ENCODE results near the gene SMARCAL1. TPM values are rescaled to one million over a fixed set of nuclear protein-coding genes. Genes with fewer than 3 reads are reported as not detected.

The SMARCAL1 gene
- total and polyA plus RNA-seq, 9 of the 15 experiments (the other 6 are each of a cell fraction or from before 2014, with no cell fraction given), result 8.2 to 27.9 (median 12.4) TPM

DNA sequence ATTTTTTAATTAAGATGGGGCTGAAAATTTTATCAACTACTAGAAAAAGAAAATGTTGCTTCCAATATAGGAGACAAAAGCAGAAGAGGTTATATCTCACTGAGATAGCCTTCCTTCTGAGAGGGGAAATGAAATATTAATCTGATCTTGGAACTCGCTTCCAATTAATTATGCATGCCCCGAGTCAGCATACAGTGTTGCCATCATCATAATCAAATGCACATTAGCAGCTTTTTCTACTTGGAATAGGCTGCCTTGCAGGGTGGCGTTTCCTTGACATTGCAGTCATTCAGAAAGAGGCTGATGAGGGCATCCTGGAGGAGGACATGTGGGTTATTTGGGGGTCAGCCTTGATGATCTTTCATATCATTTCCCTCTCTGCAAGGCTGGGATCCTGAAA, 67.9 kb downstream of the SMARCAL1 start:
- no peaks in the 10 kb centered on the region for H3K9me3 ChIP-seq (replicated peaks; ENCODE audit: control insufficient read depth, insufficient read depth, low read depth, low read length)
- no peak overlapping the region for H3K4me2 ChIP-seq (ENCODE audit: insufficient read depth, low read length)
- intact Hi-C loops (cut with micrococcal nuclease), result no loop called here
- 93% methylated on average over 3 of the region's 3 CpGs for WGBS (ENCODE audit: insufficient coverage, low coverage, missing lambda C conversion rate)
- no peaks in the 10 kb centered on the region for H3K79me2 ChIP-seq (ENCODE audit: control insufficient read depth, insufficient read depth, low read length)
- no peak overlapping the region for H3K27ac ChIP-seq (ENCODE audit: extremely low read depth, low read depth, low read length)
- FAIRE-seq, result no peak
- H3K27me3 ChIP-seq (ENCODE audit: control insufficient read depth in 2 of 2, insufficient read depth in 2 of 2, low read length in 2 of 2), result no peaks in the 10 kb centered on the region
- no TSS peak for BruUV-seq (replicated peaks)
- no peak overlapping the region for H3K4me3 ChIP-seq
- no peak for ATAC-seq
- H3K9ac ChIP-seq (ENCODE audit: insufficient read depth in 1 of 2, low read depth in 2 of 2, low read length in 2 of 2), result no peak overlapping the region
- H2AFZ ChIP-seq (ENCODE audit: low read depth, low read length), result no peak overlapping the region
- H3K4me1 ChIP-seq (replicated peaks in 1 of 2; ENCODE audit: control insufficient read depth in 2 of 2, insufficient read depth in 2 of 2, low read length in 2 of 2), result no peaks in the 10 kb centered on the region; a peak in 4 of 5 replicates
- ChIA-PET POLR2A (no interaction called here), CTCF (ENCODE audit: low intra/inter-chr PET ratio) (no interaction called here)
- in situ Hi-C loops (cut with MboI), result no loop called here
- H4K20me1 ChIP-seq (replicated peaks; ENCODE audit: control insufficient read depth, insufficient read depth, low read length), result no peaks in the 10 kb centered on the region
- no peak for DNase-seq (ENCODE audit: extremely low read depth in 1 of 4, low spot score in 3 of 4)
- no peaks in the 10 kb centered on the region for H3K9me1 ChIP-seq (ENCODE audit: control insufficient read depth, insufficient read depth, low read length)
- peaks cover 31% of the 10 kb centered on the region; the same call in 2 of the 3 replicates for H3K36me3 ChIP-seq (ENCODE audit: control insufficient read depth, insufficient read depth, low read length)
- TF ChIP-seq, protein P1, sequence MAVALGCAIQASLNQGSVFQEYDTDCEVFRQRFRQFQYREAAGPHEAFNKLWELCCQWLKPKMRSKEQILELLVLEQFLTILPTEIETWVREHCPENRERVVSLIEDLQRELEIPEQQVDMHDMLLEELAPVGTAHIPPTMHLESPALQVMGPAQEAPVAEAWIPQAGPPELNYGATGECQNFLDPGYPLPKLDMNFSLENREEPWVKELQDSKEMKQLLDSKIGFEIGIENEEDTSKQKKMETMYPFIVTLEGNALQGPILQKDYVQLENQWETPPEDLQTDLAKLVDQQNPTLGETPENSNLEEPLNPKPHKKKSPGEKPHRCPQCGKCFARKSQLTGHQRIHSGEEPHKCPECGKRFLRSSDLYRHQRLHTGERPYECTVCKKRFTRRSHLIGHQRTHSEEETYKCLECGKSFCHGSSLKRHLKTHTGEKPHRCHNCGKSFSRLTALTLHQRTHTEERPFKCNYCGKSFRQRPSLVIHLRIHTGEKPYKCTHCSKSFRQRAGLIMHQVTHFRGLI (CRISPR knock-in tag; IDR thresholded peaks at IDR 0.05), result no peak
- no peak for TF ChIP-seq TFAM (CRISPR knock-in tag; conservative IDR thresholded peaks at IDR 0.05)
- TF ChIP-seq FIP1L1 (IDR thresholded peaks at IDR 0.05; ENCODE audit: low read depth, low read length, poor library complexity, severe bottlenecking), result no peak
- TF ChIP-seq, protein P2, sequence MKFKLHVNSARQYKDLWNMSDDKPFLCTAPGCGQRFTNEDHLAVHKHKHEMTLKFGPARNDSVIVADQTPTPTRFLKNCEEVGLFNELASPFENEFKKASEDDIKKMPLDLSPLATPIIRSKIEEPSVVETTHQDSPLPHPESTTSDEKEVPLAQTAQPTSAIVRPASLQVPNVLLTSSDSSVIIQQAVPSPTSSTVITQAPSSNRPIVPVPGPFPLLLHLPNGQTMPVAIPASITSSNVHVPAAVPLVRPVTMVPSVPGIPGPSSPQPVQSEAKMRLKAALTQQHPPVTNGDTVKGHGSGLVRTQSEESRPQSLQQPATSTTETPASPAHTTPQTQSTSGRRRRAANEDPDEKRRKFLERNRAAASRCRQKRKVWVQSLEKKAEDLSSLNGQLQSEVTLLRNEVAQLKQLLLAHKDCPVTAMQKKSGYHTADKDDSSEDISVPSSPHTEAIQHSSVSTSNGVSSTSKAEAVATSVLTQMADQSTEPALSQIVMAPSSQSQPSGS (CRISPR knock-in tag; IDR thresholded peaks at IDR 0.05), result no peak
- TF ChIP-seq BRD4 (IDR thresholded peaks at IDR 0.05), result no peak
- no peak for TF ChIP-seq ZNF354B (CRISPR knock-in tag; IDR thresholded peaks at IDR 0.05)
- no peak for TF ChIP-seq MEF2A (IDR thresholded peaks at IDR 0.05; ENCODE audit: control insufficient read depth, low read depth, low read length)
- TF ChIP-seq ARID2 (IDR thresholded peaks at IDR 0.05), result no peak
- TF ChIP-seq STAG1 (CRISPR knock-in tag; IDR thresholded peaks at IDR 0.05; ENCODE audit: borderline replicate concordance), result no peak
- TF ChIP-seq TEAD4 (IDR thresholded peaks at IDR 0.05; ENCODE audit: low read length), result no peak
- TF ChIP-seq TEAD4 (CRISPR knock-in tag; IDR thresholded peaks at IDR 0.05; ENCODE audit: borderline replicate concordance), result no peak
- no peak for TF ChIP-seq ZNF561 (CRISPR knock-in tag; conservative IDR thresholded peaks at IDR 0.05)
- TF ChIP-seq ZNF274 (IDR thresholded peaks at IDR 0.05; ENCODE audit: borderline replicate concordance, low read depth, low read length), result no peak
- TF ChIP-seq, protein P3, sequence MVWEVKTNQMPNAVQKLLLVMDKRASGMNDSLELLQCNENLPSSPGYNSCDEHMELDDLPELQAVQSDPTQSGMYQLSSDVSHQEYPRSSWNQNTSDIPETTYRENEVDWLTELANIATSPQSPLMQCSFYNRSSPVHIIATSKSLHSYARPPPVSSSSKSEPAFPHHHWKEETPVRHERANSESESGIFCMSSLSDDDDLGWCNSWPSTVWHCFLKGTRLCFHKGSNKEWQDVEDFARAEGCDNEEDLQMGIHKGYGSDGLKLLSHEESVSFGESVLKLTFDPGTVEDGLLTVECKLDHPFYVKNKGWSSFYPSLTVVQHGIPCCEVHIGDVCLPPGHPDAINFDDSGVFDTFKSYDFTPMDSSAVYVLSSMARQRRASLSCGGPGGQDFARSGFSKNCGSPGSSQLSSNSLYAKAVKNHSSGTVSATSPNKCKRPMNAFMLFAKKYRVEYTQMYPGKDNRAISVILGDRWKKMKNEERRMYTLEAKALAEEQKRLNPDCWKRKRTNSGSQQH (CRISPR knock-in tag; IDR thresholded peaks at IDR 0.05), result no peak

All from K562 (cell line).